ENCODE results near the gene PMS2. TPM values are rescaled to one million over a fixed set of nuclear protein-coding genes. Genes with fewer than 3 reads are reported as not detected.
A peak's percentile ranks its signal among the peaks of the same experiment; 100 is the strongest.

The PMS2 gene
- total RNA-seq, 1 donor from 2014 or later = 12.5 TPM

DNA sequence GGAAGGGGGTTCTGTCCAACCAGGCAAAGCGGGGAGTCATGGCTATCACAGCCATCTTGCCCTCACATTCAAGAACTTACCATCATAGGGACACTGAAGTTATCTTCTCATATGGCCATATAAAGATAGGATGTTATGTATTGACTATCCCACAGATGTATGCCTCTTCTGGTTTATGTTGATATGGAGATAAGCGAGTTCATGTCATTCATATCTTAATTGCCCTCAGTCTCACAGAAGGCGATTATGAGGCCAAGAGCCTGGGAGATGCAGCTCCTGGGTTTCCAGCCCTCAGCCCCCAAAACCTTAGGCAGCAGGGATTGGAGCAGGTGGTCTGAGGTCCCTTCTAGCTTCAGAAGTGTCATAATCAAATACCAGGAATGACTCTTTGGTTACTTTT lies 13.9 kb upstream of the PMS2 start:
- ATAC-seq = no peak
- intact Hi-C loops (cut with DNase I) = no loop called here
- Histone ChIP-seq H3K4me1 (peaks cover 14% of the 10 kb centered on the region), H3K27ac (no peak overlapping the region), H3K36me3 (peaks cover 96% of the 10 kb centered on the region), H3K9me3 (no peaks in the 10 kb centered on the region), H3K27me3 (no peaks in the 10 kb centered on the region), H3K4me3 (no peak overlapping the region)
- TF ChIP-seq, protein P1, sequence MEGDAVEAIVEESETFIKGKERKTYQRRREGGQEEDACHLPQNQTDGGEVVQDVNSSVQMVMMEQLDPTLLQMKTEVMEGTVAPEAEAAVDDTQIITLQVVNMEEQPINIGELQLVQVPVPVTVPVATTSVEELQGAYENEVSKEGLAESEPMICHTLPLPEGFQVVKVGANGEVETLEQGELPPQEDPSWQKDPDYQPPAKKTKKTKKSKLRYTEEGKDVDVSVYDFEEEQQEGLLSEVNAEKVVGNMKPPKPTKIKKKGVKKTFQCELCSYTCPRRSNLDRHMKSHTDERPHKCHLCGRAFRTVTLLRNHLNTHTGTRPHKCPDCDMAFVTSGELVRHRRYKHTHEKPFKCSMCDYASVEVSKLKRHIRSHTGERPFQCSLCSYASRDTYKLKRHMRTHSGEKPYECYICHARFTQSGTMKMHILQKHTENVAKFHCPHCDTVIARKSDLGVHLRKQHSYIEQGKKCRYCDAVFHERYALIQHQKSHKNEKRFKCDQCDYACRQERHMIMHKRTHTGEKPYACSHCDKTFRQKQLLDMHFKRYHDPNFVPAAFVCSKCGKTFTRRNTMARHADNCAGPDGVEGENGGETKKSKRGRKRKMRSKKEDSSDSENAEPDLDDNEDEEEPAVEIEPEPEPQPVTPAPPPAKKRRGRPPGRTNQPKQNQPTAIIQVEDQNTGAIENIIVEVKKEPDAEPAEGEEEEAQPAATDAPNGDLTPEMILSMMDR (IDR thresholded peaks at IDR 0.05) = no peak
- no peak for DNase-seq

DNA sequence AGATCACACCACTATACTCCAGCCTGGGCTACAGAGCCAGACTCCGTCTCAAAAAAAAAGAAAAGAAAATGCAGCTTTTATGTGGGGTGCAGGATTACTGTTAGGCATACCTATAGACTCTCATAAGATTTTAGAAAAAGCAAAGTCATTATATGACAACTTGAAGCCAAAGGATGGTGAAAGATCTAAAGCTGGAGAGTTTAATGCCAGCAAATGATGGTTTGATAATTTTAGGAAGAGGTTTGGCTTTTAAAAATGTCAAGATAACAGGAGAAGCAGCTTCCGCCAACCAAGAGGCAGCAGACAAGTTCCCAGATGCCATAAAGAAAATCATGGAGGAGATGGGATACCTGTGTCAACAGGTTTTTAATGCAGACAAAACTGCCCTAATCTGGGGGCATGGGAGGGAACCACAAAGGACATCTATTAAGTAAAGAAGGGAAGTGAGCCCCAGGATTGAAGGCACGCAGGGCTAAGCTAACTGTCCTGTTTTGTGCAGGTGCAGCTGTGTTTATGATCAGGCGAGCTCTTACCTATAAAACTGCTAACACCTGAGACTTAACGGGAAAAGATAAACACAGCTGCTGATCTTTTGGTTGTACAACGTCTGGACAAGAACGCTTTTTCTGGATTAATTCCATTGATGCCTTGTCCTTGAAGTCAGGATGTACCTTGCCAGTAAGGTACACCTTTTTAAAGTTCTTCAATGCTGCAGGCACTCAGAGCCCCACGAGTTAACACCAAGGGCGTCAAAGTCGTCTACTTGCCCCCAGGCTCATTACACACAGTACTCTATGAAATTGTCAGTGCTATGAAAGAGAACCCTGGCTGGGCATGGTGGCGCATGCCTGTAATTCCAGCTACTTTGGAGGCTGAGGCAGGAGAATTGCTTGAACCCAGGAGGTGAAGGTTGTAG lies 11.8 kb upstream of the PMS2 start:
- DNase-seq (peak; percentile 28), ATAC-seq (no peak)
- Histone ChIP-seq H3K36me3 (peaks cover 92% of the 10 kb centered on the region), H3K27me3 (no peaks in the 10 kb centered on the region), H3K9me3 (no peaks in the 10 kb centered on the region), H3K4me1 (no peaks in the 10 kb centered on the region), H3K27ac (no peak overlapping the region), H3K4me3 (no peak overlapping the region)
- intact Hi-C loops (cut with DNase I) = no loop called here
- TF ChIP-seq, protein P1 (IDR thresholded peaks at IDR 0.05) = no peak

DNA sequence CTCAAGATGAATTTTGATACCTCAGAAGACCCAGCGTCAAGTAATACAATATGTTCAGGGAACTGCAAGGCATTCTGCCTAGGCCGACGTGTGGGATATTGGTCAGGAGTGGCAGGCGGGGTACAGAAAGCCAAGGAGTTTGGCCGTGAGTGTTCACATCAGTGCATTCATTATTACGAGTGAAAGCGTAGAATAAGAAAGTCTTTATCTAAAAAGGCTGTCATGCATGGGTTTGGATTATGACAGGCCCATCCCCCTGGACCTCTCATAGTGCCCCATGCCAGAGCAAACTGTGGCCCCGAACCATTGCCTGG lies 7.8 kb upstream of the PMS2 start:
- Histone ChIP-seq H3K4me1 (peaks cover 10% of the 10 kb centered on the region), H3K27ac (no peak overlapping the region), H3K4me3 (no peak overlapping the region), H3K9me3 (no peaks in the 10 kb centered on the region), H3K36me3 (peaks cover 51% of the 10 kb centered on the region), H3K27me3 (no peaks in the 10 kb centered on the region)
- TF ChIP-seq, protein P1 (IDR thresholded peaks at IDR 0.05) = no peak
- no peak for DNase-seq
- no peak for ATAC-seq
- intact Hi-C loops (cut with DNase I) = no loop called here

DNA sequence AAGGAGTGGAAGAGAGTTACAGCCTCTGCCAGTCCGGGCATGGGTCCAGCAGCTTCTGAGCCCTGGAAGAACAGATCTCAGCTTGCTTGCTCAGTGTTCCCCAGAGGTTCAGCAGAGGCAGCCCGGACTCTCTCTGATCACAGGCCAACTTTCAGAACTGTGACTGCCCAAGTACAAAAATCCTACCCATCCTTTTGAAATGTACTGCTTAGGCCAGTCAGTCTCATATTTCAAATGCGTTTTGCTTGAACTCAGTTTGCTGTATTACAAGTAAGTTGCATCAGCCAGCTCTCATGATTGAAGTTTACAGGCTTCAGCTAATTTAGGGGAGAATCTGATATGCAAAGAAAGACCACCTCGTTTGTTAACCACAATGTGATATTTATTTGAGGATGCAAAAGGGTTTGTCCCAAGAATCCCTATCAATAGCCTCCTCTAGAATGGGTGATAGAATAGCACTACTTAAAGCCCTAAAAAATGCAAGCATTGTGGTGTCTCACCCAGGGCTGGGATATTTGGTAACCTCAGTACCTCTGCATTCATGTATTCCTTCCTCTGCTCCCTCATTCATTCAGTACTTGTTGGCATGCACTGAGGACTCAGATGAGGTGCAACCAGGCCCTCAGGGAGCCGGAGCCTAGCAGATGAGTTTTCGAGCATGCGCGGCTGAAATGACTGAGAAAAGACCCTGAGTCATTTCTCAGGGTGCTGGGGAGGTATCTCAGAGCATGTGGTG lies 7.2 kb upstream of the PMS2 start:
- peak; percentile 78 for DNase-seq
- intact Hi-C loops (cut with DNase I) = no loop called here
- H3K4me3 ChIP-seq = no peak overlapping the region
- H3K36me3 ChIP-seq = peaks cover 46% of the 10 kb centered on the region
- H3K27me3 ChIP-seq = no peaks in the 10 kb centered on the region
- peak; percentile 64 for ATAC-seq
- peaks cover 12% of the 10 kb centered on the region for H3K4me1 ChIP-seq
- no peak overlapping the region for H3K27ac ChIP-seq
- TF ChIP-seq, protein P1 (IDR thresholded peaks at IDR 0.05) = no peak
- no peaks in the 10 kb centered on the region for H3K9me3 ChIP-seq

DNA sequence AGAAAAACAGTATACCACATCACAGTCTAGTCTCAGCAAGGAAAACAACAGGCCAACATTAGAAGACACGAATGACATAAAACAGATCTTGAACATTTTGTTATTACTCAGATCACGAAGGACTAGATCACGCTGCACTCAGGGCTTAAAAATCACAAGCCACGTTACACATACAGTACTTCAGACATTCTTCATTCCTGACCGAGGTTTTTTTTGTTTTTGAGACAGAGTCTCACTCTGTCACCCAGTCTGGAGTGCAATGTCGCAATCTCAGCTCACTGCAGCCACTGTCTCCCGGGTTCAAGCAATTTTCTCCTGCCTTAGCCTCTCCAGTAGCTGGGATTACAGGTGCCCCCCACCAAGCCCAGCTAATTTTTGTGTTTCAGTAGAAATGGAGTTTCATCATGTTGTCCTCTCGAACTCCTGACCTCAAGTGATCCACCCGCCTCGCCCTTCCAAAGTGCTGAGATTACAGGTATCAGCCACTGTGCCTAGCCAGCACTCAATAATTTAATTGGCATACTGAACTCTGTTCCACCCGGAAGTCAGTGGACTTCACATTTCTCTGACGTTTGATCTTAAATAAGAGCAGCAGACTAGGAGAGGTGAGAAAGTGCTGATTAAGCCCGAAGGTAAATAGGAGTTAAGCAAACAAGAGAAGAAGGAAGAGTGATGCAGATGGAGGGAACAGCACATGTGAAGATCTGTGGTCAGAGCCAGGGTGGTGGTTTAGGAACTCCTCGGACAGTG lies 3.7 kb upstream of the PMS2 start:
- no peak overlapping the region for H3K4me3 ChIP-seq
- no peaks in the 10 kb centered on the region for H3K27me3 ChIP-seq
- peak; percentile 41 for ATAC-seq
- intact Hi-C loops (cut with DNase I) = no loop called here
- peak; percentile 68 for DNase-seq
- no peaks in the 10 kb centered on the region for H3K9me3 ChIP-seq
- peaks cover 31% of the 10 kb centered on the region for H3K4me1 ChIP-seq
- TF ChIP-seq, protein P1 (IDR thresholded peaks at IDR 0.05) = no peak
- H3K27ac ChIP-seq = peak overlapping the region; percentile 42
- H3K36me3 ChIP-seq = peaks cover 13% of the 10 kb centered on the region
